ENCODE results near the gene ACP2. TPM values are rescaled to one million over a fixed set of nuclear protein-coding genes. Genes with fewer than 3 reads are reported as not detected.
A peak's percentile ranks its signal among the peaks of the same experiment; 100 is the strongest.

ACP2 gene
- total and polyA plus RNA-seq, 10 of the 15 experiments (the other 5 are each of a cell fraction or from before 2014, with no cell fraction given), result 0.98 to 11.7 (median 7.4) TPM

DNA sequence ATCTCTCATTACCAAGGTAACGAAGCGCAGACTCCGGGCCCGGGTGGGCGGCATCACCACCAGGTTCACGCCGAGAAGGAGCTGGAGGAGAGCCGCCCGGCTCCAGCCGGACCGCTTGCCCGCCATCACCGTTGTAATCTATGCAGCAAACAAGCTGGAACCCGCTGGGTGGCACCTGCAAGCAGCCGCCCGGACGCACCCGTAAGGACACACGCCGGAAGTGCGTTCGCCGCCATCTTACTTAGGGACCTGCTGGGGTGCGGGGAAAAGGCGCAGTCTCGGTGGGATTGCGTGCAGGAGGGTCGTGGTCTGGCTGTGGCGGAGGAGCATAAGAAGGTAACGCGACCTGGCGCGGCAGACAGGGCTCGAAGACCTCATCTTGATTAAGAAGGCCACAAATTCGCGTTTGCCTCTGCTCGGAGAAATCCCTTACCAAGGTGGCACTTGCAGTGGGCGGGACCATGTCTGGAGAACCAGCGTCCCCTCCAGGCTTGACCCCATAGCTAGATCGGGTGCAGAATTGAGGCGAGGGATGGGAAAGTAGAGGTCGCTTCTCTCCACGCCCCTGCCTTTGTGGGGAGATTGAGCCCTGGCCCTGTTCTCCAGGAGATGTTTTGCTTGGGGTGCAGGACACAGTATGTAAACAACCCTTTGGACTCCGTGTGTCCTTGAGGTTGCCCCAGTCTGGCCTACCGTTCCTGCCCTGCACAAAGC lies at the start of gene ACP2 (continued):
- peak; percentile 76 for TF ChIP-seq CREB1 (IDR thresholded peaks at IDR 0.05; ENCODE audit: low read depth)
- TF ChIP-seq IRF4 (IDR thresholded peaks at IDR 0.05; ENCODE audit: low read depth, low read length), result peak; percentile 27; the same call in 1 of the 2 replicates
- TF ChIP-seq, protein P1, sequence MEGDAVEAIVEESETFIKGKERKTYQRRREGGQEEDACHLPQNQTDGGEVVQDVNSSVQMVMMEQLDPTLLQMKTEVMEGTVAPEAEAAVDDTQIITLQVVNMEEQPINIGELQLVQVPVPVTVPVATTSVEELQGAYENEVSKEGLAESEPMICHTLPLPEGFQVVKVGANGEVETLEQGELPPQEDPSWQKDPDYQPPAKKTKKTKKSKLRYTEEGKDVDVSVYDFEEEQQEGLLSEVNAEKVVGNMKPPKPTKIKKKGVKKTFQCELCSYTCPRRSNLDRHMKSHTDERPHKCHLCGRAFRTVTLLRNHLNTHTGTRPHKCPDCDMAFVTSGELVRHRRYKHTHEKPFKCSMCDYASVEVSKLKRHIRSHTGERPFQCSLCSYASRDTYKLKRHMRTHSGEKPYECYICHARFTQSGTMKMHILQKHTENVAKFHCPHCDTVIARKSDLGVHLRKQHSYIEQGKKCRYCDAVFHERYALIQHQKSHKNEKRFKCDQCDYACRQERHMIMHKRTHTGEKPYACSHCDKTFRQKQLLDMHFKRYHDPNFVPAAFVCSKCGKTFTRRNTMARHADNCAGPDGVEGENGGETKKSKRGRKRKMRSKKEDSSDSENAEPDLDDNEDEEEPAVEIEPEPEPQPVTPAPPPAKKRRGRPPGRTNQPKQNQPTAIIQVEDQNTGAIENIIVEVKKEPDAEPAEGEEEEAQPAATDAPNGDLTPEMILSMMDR (IDR thresholded peaks at IDR 0.05 in 2 of 3, conservative IDR thresholded peaks at IDR 0.05 in 1 of 3; ENCODE audit: control insufficient read depth in 2 of 3, extremely low read depth in 1 of 3, insufficient read depth in 1 of 3, low read depth in 3 of 3, low read length in 3 of 3), result peak; percentile 33 to 51 (median 43); a peak in 5 of 6 replicates
- TF ChIP-seq SIN3A (IDR thresholded peaks at IDR 0.05; ENCODE audit: low read depth, low read length), result peak; percentile 75
- peak; percentile 93 for TF ChIP-seq CREM (IDR thresholded peaks at IDR 0.05; ENCODE audit: low read depth)
- peak in 1 of 2 experiments; percentile 52; a peak in 1 of 4 replicates for TF ChIP-seq ETV6 (conservative IDR thresholded peaks at IDR 0.05 in 1 of 2, IDR thresholded peaks at IDR 0.05 in 1 of 2; ENCODE audit: borderline replicate concordance in 1 of 2, low read depth in 1 of 2)
- TF ChIP-seq YY1 (IDR thresholded peaks at IDR 0.05; ENCODE audit: low read depth, low read length), result peak; percentile 100
- TF ChIP-seq POLR2A (IDR thresholded peaks at IDR 0.05; ENCODE audit: low read depth, low read length), result peak; percentile 94
- no peak for TF ChIP-seq NFXL1 (IDR thresholded peaks at IDR 0.05; ENCODE audit: borderline replicate concordance)
- peak; percentile 21 for TF ChIP-seq SKIL (IDR thresholded peaks at IDR 0.05; ENCODE audit: low read depth, poor library complexity, severe bottlenecking)
- TF ChIP-seq PAX8 (IDR thresholded peaks at IDR 0.05), result no peak
- no peak; the same call in 1 of the 2 replicates for TF ChIP-seq GATAD2B (conservative IDR thresholded peaks at IDR 0.05; ENCODE audit: low read depth)
- peak; percentile 60 for TF ChIP-seq PKNOX1 (IDR thresholded peaks at IDR 0.05)
- peak; percentile 85 for TF ChIP-seq E2F8 (IDR thresholded peaks at IDR 0.05; ENCODE audit: low read depth, partially characterized antibody)
- no peak for TF ChIP-seq EZH2 (IDR thresholded peaks at IDR 0.05; ENCODE audit: borderline replicate concordance, control insufficient read depth, low read depth, low read length)
- TF ChIP-seq PRDM15 (CRISPR knock-in tag; IDR thresholded peaks at IDR 0.05), result no peak

Measured in GM12878 (cell line).